CD4-positive, alpha-beta T cell treated with Interleukin-21 for 1 hour (primary cell): Measurements from ENCODE around the gene CLSTN1.

Experiments
- DNase-seq: peaks from one replicate; pipeline ENCODE4 v3.0.0-alpha.2; 2020

Gene CLSTN1

GRCh38 chr1:9823943-9824701, at the start of gene CLSTN1:
Gene CLSTN1 (minus strand): TSS chr1:9823965. CDS start chr1:9823733, 232 bp downstream.
- peak; percentile 93 for DNase-seq

GRCh38 chr1:9873385-9873784, 49.6 kb upstream of the CLSTN1 start:
- DNase-seq, result no peak

- no peak for DNase-seq
Measured at GRCh38 chr1:9872430-9873165, 48.8 kb upstream of the CLSTN1 start.

- no peak for DNase-seq
Measured at GRCh38 chr1:9871707-9872425, 48.1 kb upstream of the CLSTN1 start.

GRCh38 chr1:9871021-9871420, 47.3 kb upstream of the CLSTN1 start:
- DNase-seq, result no peak

- DNase-seq, result no peak
Measured at GRCh38 chr1:9870572-9870971, 46.8 kb upstream of the CLSTN1 start.

- DNase-seq, result no peak
Measured at GRCh38 chr1:9869831-9870251, 46.1 kb upstream of the CLSTN1 start.

GRCh38 chr1:9868244-9868590, 44.5 kb upstream of the CLSTN1 start:
- DNase-seq, result no peak

- DNase-seq, result peak; percentile 86
Measured at GRCh38 chr1:9867408-9868243, 43.9 kb upstream of the CLSTN1 start.

- DNase-seq, result no peak
Measured at GRCh38 chr1:9866836-9867235, 43.1 kb upstream of the CLSTN1 start.

- no peak for DNase-seq
Measured at GRCh38 chr1:9865724-9866123, 42.0 kb upstream of the CLSTN1 start.

- no peak for DNase-seq
Measured at GRCh38 chr1:9863371-9863770, 39.6 kb upstream of the CLSTN1 start.

- DNase-seq, result no peak
Measured at GRCh38 chr1:9861360-9861759, 37.6 kb upstream of the CLSTN1 start.

GRCh38 chr1:9860887-9861286, 37.1 kb upstream of the CLSTN1 start:
- no peak for DNase-seq

- no peak for DNase-seq
Measured at GRCh38 chr1:9859281-9860014, 35.7 kb upstream of the CLSTN1 start.

GRCh38 chr1:9858293-9859035, 34.7 kb upstream of the CLSTN1 start:
- DNase-seq, result no peak

GRCh38 chr1:9855186-9855585, 31.4 kb upstream of the CLSTN1 start:
- DNase-seq, result no peak

GRCh38 chr1:9853249-9853595, 29.5 kb upstream of the CLSTN1 start:
- no peak for DNase-seq

GRCh38 chr1:9852410-9853248, 28.9 kb upstream of the CLSTN1 start:
- no peak for DNase-seq

GRCh38 chr1:9852004-9852403, 28.2 kb upstream of the CLSTN1 start:
- no peak for DNase-seq
